ENCODE results near the gene PAK6.

GRCh38 chr15:40276927-40277326 lies 38.1 kb downstream of the PAK6 start:
- TF ChIP-seq, protein P1, sequence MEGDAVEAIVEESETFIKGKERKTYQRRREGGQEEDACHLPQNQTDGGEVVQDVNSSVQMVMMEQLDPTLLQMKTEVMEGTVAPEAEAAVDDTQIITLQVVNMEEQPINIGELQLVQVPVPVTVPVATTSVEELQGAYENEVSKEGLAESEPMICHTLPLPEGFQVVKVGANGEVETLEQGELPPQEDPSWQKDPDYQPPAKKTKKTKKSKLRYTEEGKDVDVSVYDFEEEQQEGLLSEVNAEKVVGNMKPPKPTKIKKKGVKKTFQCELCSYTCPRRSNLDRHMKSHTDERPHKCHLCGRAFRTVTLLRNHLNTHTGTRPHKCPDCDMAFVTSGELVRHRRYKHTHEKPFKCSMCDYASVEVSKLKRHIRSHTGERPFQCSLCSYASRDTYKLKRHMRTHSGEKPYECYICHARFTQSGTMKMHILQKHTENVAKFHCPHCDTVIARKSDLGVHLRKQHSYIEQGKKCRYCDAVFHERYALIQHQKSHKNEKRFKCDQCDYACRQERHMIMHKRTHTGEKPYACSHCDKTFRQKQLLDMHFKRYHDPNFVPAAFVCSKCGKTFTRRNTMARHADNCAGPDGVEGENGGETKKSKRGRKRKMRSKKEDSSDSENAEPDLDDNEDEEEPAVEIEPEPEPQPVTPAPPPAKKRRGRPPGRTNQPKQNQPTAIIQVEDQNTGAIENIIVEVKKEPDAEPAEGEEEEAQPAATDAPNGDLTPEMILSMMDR (IDR thresholded peaks at IDR 0.05; ENCODE audit: low read depth, low read length, poor library complexity, severe bottlenecking): no peak
- TF ChIP-seq EZH2phosphoT487 (IDR thresholded peaks at IDR 0.05; ENCODE audit: borderline replicate concordance, low read length): no peak
